ENCODE results near the gene C9orf152. TPM values are rescaled to one million over a fixed set of nuclear protein-coding genes. Genes with fewer than 3 reads are reported as not detected.

C9orf152 gene
- polyA plus RNA-seq, 1 donor (not counting 4 experiments of a cell fraction or from before 2014, with no cell fraction given) = not detected

DNA sequence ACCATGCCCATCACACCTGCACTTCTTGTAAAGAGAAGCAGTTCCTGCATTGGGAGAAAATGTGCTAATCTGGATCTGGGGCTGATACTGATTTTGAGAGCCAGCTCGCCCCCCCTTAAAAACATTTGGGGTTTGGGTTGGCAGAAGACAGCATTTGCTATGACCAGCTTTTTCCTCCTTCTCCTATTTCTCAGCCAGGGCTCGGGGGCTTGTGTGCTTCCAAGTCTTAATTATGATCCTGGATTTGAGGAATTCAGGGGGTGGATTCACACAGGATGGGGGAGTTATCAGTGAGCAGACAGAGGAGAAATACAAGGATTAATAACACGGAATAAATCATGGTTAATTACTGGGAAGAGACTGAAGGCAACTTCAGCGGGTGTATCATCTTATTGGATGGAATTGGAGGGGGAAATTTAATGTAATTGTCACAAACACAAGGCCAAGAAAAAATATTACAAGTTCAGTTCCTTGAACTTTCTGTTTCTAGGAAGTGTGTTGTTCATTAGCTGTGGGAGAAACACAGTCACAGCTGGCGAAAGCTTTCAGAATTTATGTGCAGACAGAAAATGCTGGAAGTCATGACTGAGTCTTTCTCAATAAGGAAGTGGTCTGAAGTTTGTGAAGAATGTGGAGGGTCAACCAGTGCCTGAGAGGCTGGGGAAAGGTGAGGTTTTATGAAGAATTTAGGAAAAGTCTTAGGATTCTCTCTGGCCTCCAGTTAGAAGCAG, 15.3 kb downstream of the C9orf152 start:
- no peak overlapping the region for H3K27ac ChIP-seq (ENCODE audit: control insufficient read depth, insufficient read depth, low read length)
- no peak overlapping the region for H3K4me3 ChIP-seq (ENCODE audit: control insufficient read depth in 2 of 3, extremely low read depth in 1 of 3, insufficient read depth in 2 of 3, low read depth in 1 of 3, low read length in 3 of 3)
- H3K9me1 ChIP-seq (ENCODE audit: control insufficient read depth, extremely low read depth, insufficient read depth, low read length) = no peaks in the 10 kb centered on the region
- DNase-seq (ENCODE audit: low read depth, low spot score) (no peak), FAIRE-seq (no peak)
- dilution Hi-C loops (cut with MboI; ENCODE audit: extremely low pct_ligation_motif_present, low sequenced_read_pairs) = loop anchor here (10.0 kb wide), 1 partner anchor 422 kb away; no protein-coding TSS in a partner anchor
- no peaks in the 10 kb centered on the region for H3K27me3 ChIP-seq (ENCODE audit: control insufficient read depth, extremely low read depth, insufficient read depth, low read length)
- no peaks in the 10 kb centered on the region for H3K4me1 ChIP-seq (ENCODE audit: control insufficient read depth, extremely low read depth, insufficient read depth, low read length)
- H4K20me1 ChIP-seq (ENCODE audit: control insufficient read depth, extremely low read depth, insufficient read depth, low read length) = no peaks in the 10 kb centered on the region
- no peak overlapping the region for H2AFZ ChIP-seq (ENCODE audit: control insufficient read depth, low read length)
- H3K9ac ChIP-seq (ENCODE audit: control insufficient read depth, extremely low read depth, insufficient read depth, low read length) = no peak overlapping the region
- TF ChIP-seq, protein P1, sequence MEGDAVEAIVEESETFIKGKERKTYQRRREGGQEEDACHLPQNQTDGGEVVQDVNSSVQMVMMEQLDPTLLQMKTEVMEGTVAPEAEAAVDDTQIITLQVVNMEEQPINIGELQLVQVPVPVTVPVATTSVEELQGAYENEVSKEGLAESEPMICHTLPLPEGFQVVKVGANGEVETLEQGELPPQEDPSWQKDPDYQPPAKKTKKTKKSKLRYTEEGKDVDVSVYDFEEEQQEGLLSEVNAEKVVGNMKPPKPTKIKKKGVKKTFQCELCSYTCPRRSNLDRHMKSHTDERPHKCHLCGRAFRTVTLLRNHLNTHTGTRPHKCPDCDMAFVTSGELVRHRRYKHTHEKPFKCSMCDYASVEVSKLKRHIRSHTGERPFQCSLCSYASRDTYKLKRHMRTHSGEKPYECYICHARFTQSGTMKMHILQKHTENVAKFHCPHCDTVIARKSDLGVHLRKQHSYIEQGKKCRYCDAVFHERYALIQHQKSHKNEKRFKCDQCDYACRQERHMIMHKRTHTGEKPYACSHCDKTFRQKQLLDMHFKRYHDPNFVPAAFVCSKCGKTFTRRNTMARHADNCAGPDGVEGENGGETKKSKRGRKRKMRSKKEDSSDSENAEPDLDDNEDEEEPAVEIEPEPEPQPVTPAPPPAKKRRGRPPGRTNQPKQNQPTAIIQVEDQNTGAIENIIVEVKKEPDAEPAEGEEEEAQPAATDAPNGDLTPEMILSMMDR (optimal IDR thresholded peaks at IDR 0.05 in 1 of 3, IDR thresholded peaks at IDR 0.05 in 1 of 3, conservative IDR thresholded peaks at IDR 0.05 in 1 of 3; ENCODE audit: extremely low read depth in 1 of 3, insufficient read depth in 2 of 3, low read length in 3 of 3) = no peak
- no peak for TF ChIP-seq EZH2 (IDR thresholded peaks at IDR 0.05; ENCODE audit: low read length)
- H3K36me3 ChIP-seq (ENCODE audit: control insufficient read depth in 2 of 2, extremely low read depth in 1 of 2, insufficient read depth in 2 of 2, low read length in 2 of 2) = no peaks in the 10 kb centered on the region
- no peaks in the 10 kb centered on the region for H3K9me3 ChIP-seq (ENCODE audit: control insufficient read depth, low read depth, low read length)
- H3K79me2 ChIP-seq (ENCODE audit: control insufficient read depth, insufficient read depth, low read length) = no peaks in the 10 kb centered on the region
- H3K4me2 ChIP-seq (ENCODE audit: control insufficient read depth, extremely low read depth, insufficient read depth, low read depth, low read length) = no peak overlapping the region

DNA sequence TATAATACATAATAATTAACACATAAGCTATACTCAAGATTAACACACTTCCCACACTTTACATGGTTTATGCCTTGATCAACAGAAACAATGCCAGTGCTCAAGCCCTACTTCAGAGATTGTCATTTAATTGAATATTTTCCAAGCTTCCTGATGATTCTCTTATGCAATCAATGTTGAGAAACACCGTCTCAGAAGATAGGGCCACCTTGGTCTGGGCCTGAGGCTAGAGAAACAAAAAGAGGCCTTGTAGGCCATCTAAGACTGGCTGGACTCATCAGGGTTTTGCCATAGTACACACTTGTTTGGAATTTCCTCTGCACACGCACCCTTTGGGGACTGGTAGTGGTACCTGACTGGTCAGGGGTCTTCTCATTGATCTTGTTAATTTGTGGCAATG, 16.3 kb downstream of the C9orf152 start:
- no peaks in the 10 kb centered on the region for H4K20me1 ChIP-seq (ENCODE audit: control insufficient read depth, extremely low read depth, insufficient read depth, low read length)
- H3K9me3 ChIP-seq (ENCODE audit: control insufficient read depth, low read depth, low read length) = no peaks in the 10 kb centered on the region
- no peaks in the 10 kb centered on the region for H3K27me3 ChIP-seq (ENCODE audit: control insufficient read depth, extremely low read depth, insufficient read depth, low read length)
- dilution Hi-C loops (cut with MboI; ENCODE audit: extremely low pct_ligation_motif_present, low sequenced_read_pairs) = loop anchor here (10.0 kb wide), 1 partner anchor 423 kb away; no protein-coding TSS in a partner anchor
- no peaks in the 10 kb centered on the region for H3K36me3 ChIP-seq (ENCODE audit: control insufficient read depth in 2 of 2, extremely low read depth in 1 of 2, insufficient read depth in 2 of 2, low read length in 2 of 2)
- no peak overlapping the region for H3K4me2 ChIP-seq (ENCODE audit: control insufficient read depth, extremely low read depth, insufficient read depth, low read depth, low read length)
- H2AFZ ChIP-seq (ENCODE audit: control insufficient read depth, low read length) = no peak overlapping the region
- TF ChIP-seq, protein P1 (optimal IDR thresholded peaks at IDR 0.05 in 1 of 3, IDR thresholded peaks at IDR 0.05 in 1 of 3, conservative IDR thresholded peaks at IDR 0.05 in 1 of 3; ENCODE audit: extremely low read depth in 1 of 3, insufficient read depth in 2 of 3, low read length in 3 of 3) = no peak
- TF ChIP-seq EZH2 (IDR thresholded peaks at IDR 0.05; ENCODE audit: low read length) = no peak
- no peak overlapping the region for H3K4me3 ChIP-seq (ENCODE audit: control insufficient read depth in 2 of 3, extremely low read depth in 1 of 3, insufficient read depth in 2 of 3, low read depth in 1 of 3, low read length in 3 of 3)
- DNase-seq (ENCODE audit: low read depth, low spot score) = no peak
- no peaks in the 10 kb centered on the region for H3K9me1 ChIP-seq (ENCODE audit: control insufficient read depth, extremely low read depth, insufficient read depth, low read length)
- no peaks in the 10 kb centered on the region for H3K79me2 ChIP-seq (ENCODE audit: control insufficient read depth, insufficient read depth, low read length)
- FAIRE-seq = no peak
- no peak overlapping the region for H3K9ac ChIP-seq (ENCODE audit: control insufficient read depth, extremely low read depth, insufficient read depth, low read length)
- H3K4me1 ChIP-seq (ENCODE audit: control insufficient read depth, extremely low read depth, insufficient read depth, low read length) = peaks cover under 1% of the 10 kb centered on the region
- no peak overlapping the region for H3K27ac ChIP-seq (ENCODE audit: control insufficient read depth, insufficient read depth, low read length)

All from keratinocyte (primary cell).